Measurements from ENCODE around the gene CCDC51. TPM values are rescaled to one million over a fixed set of nuclear protein-coding genes. Genes with fewer than 3 reads are reported as not detected.

CCDC51 gene
- total and polyA plus RNA-seq, 2 of the 13 experiments (the other 11 are each of a cell fraction or from before 2014, with no cell fraction given), result 18.1 to 29.4 TPM

DNA sequence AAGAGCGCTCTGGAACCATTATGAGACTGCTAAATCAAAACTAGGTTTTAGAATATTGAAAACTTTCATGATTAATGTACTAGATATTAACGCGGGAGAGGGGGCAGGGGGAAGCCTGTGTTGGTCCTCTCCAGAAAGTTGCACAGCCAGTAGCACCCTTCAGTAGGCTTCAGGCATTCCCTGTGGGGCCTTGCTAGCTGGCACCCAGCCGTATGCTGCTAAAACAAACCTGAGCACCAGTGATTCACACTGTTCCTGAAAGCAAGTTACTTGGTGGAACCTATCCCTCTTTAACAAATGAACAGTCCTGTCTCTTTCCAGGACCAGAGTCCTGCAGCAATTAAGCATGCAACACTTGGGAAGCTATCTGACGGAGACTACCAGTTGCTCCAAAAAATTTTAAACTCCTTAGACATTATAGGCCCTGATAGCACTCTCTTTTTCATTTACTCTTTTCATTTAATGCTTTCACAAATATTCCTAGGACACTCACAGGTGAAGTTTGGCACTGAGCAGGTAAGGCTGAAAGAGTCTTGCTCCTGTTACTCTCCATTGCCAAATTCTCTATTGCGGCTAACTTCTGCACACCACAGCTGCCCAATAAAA, 5.5 kb upstream of the CCDC51 start:
- in situ Hi-C loops (cut with HindIII; ENCODE audit: extremely low pct_ligation_motif_present, low pct_unique_long_range_greater_than_20kb), result no loop called here
- Histone ChIP-seq H3K9me3 (ENCODE audit: low read length) (no peaks in the 10 kb centered on the region), H3K79me2 (ENCODE audit: insufficient read depth, low read length) (peaks cover 31% of the 10 kb centered on the region), H3K36me3 (replicated peaks in 1 of 2; ENCODE audit: control insufficient read depth in 1 of 2, insufficient read depth in 2 of 2, low read length in 2 of 2) (peaks cover 2 to 9% of the 10 kb centered on the region in 2 experiments; a peak in 2 of 5 replicates), H3K27me3 (ENCODE audit: control insufficient read depth in 1 of 2, insufficient read depth in 2 of 2, low read length in 2 of 2) (no peaks in the 10 kb centered on the region; a peak in 1 of 5 replicates), H4K20me1 (ENCODE audit: insufficient read depth, low read length) (peaks cover 7% of the 10 kb centered on the region), H2AFZ (ENCODE audit: low read length) (no peak overlapping the region), H3K4me2 (ENCODE audit: low read depth, low read length) (peak overlapping the region; percentile 93), H3K9ac (ENCODE audit: insufficient read depth, low read depth, low read length) (0 out of 2 replicates have a peak overlapping the region, but pooled peaks have one; percentile 80), H3K4me1 (ENCODE audit: insufficient read depth, low read length) (peaks cover 52% of the 10 kb centered on the region), H3K27ac (ENCODE audit: extremely low read length, insufficient read depth, low read length) (no peak overlapping the region), H3K4me3 (replicated peaks in 1 of 3; ENCODE audit: insufficient read depth in 1 of 3, low read depth in 2 of 3, low read length in 3 of 3) (peak overlapping the region in 2 of 3 experiments; percentile 74 to 86; a peak in 4 of 6 replicates)
- DNase-seq (ENCODE audit: low spot score) (no peak), ATAC-seq (no peak), FAIRE-seq (no peak)
- intact Hi-C loops (cut with micrococcal nuclease; ENCODE audit: unreplicated experiment), result no loop called here
- TF ChIP-seq, protein P1, sequence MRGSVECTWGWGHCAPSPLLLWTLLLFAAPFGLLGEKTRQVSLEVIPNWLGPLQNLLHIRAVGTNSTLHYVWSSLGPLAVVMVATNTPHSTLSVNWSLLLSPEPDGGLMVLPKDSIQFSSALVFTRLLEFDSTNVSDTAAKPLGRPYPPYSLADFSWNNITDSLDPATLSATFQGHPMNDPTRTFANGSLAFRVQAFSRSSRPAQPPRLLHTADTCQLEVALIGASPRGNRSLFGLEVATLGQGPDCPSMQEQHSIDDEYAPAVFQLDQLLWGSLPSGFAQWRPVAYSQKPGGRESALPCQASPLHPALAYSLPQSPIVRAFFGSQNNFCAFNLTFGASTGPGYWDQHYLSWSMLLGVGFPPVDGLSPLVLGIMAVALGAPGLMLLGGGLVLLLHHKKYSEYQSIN (CRISPR knock-in tag; IDR thresholded peaks at IDR 0.05; ENCODE audit: borderline replicate concordance), result 0 out of 2 replicates have a peak, but pooled peaks have one; percentile 28
- no peak for TF ChIP-seq ZNF615 (CRISPR knock-in tag; IDR thresholded peaks at IDR 0.05; ENCODE audit: borderline replicate concordance)
- BruUV-seq (replicated peaks), result no TSS peak
- CTCF ChIA-PET (ENCODE audit: low intra/inter-chr PET ratio, low total read pairs), result no interaction called here
- POLR2A ChIA-PET, result interaction anchor here (0.9 to 4.5 kb wide), 5 partner anchors 14 to 112 kb away, joined by 3 to 50 read pairs (median 6); partner anchors contain the start of genes PFKFB4 and PLXNB1
- WGBS (ENCODE audit: low lambda C conversion rate), result 79% methylated on average over 5 of the region's 6 CpGs

DNA sequence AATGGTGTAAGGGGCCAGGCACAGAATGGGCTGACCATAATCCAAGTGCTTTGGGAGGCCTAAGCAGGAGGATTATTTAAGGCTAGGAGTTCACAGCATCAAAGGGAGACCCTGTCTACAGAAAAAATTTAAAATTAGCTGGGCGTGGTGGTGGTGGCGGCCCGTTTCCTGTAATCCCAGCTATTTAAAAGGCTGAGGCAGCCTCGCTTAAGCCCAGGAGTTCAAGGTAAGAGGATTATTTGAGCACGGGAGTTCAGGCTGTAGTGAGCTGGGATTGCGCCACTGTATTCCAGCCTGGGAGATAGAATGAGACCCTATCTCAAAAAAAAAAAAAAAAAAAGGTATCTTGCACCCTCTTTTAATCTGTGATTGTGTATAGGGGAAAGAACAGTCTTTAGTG, 2.0 kb upstream of the CCDC51 start:
- BruUV-seq (replicated peaks), result no TSS peak
- 22% methylated on average over 6 of the region's 6 CpGs for WGBS (ENCODE audit: low lambda C conversion rate)
- POLR2A ChIA-PET, result interaction anchor here (0.7 to 5.8 kb wide), 4 partner anchors 9 to 112 kb away, joined by 3 to 120 read pairs (median 8); partner anchors contain the start of gene PLXNB1
- TF ChIP-seq, protein P2, sequence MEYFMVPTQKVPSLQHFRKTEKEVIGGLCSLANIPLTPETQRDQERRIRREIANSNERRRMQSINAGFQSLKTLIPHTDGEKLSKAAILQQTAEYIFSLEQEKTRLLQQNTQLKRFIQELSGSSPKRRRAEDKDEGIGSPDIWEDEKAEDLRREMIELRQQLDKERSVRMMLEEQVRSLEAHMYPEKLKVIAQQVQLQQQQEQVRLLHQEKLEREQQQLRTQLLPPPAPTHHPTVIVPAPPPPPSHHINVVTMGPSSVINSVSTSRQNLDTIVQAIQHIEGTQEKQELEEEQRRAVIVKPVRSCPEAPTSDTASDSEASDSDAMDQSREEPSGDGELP (IDR thresholded peaks at IDR 0.05; ENCODE audit: borderline replicate concordance, low read depth), result no peak
- TF ChIP-seq, protein P3, sequence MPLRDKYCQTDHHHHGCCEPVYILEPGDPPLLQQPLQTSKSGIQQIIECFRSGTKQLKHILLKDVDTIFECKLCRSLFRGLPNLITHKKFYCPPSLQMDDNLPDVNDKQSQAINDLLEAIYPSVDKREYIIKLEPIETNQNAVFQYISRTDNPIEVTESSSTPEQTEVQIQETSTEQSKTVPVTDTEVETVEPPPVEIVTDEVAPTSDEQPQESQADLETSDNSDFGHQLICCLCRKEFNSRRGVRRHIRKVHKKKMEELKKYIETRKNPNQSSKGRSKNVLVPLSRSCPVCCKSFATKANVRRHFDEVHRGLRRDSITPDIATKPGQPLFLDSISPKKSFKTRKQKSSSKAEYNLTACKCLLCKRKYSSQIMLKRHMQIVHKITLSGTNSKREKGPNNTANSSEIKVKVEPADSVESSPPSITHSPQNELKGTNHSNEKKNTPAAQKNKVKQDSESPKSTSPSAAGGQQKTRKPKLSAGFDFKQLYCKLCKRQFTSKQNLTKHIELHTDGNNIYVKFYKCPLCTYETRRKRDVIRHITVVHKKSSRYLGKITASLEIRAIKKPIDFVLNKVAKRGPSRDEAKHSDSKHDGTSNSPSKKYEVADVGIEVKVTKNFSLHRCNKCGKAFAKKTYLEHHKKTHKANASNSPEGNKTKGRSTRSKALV (CRISPR knock-in tag; IDR thresholded peaks at IDR 0.05), result no peak
- TF ChIP-seq LCORL (IDR thresholded peaks at IDR 0.05) (no peak), LCORL (CRISPR knock-in tag; IDR thresholded peaks at IDR 0.05) (0 out of 2 replicates have a peak, but pooled peaks have one; percentile 26), SMC3 (IDR thresholded peaks at IDR 0.05; ENCODE audit: low read length) (0 out of 2 replicates have a peak, but pooled peaks have one; percentile 11), PRMT3 (CRISPR knock-in tag; IDR thresholded peaks at IDR 0.05; ENCODE audit: borderline replicate concordance, low read depth) (no peak), ZNF224 (CRISPR knock-in tag; IDR thresholded peaks at IDR 0.05) (no peak), ZSCAN20 (CRISPR knock-in tag; IDR thresholded peaks at IDR 0.05; ENCODE audit: borderline replicate concordance) (no peak), HNRNPUL1 (IDR thresholded peaks at IDR 0.05; ENCODE audit: low read depth, low read length) (no peak), ZFP62 (CRISPR knock-in tag; IDR thresholded peaks at IDR 0.05) (no peak)
- TF ChIP-seq, protein P4, sequence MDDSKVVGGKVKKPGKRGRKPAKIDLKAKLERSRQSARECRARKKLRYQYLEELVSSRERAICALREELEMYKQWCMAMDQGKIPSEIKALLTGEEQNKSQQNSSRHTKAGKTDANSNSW (CRISPR knock-in tag; IDR thresholded peaks at IDR 0.05; ENCODE audit: borderline replicate concordance), result no peak

More for the DNA sequence above, 2.0 kb upstream of the CCDC51 start:
- FAIRE-seq (no peak), ATAC-seq (no peak), DNase-seq (ENCODE audit: low spot score) (peak; percentile 53)
- H3K4me2 ChIP-seq (ENCODE audit: low read depth, low read length), result peak overlapping the region; percentile 79
- H3K4me1 ChIP-seq (ENCODE audit: insufficient read depth, low read length), result peaks cover 44% of the 10 kb centered on the region
- peak overlapping the region; percentile 58; the same call in 1 of the 2 replicates for H3K9ac ChIP-seq (ENCODE audit: insufficient read depth, low read depth, low read length)
- in situ Hi-C loops (cut with HindIII; ENCODE audit: extremely low pct_ligation_motif_present, low pct_unique_long_range_greater_than_20kb), result no loop called here
- peaks cover 28% of the 10 kb centered on the region for H3K79me2 ChIP-seq (ENCODE audit: insufficient read depth, low read length)
- no peaks in the 10 kb centered on the region; a peak in 1 of 5 replicates for H3K27me3 ChIP-seq (ENCODE audit: control insufficient read depth in 1 of 2, insufficient read depth in 2 of 2, low read length in 2 of 2)
- H3K36me3 ChIP-seq (replicated peaks in 1 of 2; ENCODE audit: control insufficient read depth in 1 of 2, insufficient read depth in 2 of 2, low read length in 2 of 2), result peaks cover 2 to 9% of the 10 kb centered on the region in 2 experiments; a peak in 2 of 5 replicates
- H3K4me3 ChIP-seq (replicated peaks in 1 of 3; ENCODE audit: insufficient read depth in 1 of 3, low read depth in 2 of 3, low read length in 3 of 3), result peak overlapping the region; percentile 90 to 95 (median 93); a peak in 4 of 6 replicates
- no peak overlapping the region for H2AFZ ChIP-seq (ENCODE audit: low read length)
- peaks cover 7% of the 10 kb centered on the region for H4K20me1 ChIP-seq (ENCODE audit: insufficient read depth, low read length)
- no peaks in the 10 kb centered on the region for H3K9me3 ChIP-seq (ENCODE audit: low read length)
- intact Hi-C loops (cut with micrococcal nuclease; ENCODE audit: unreplicated experiment), result no loop called here
- CTCF ChIA-PET (ENCODE audit: low intra/inter-chr PET ratio, low total read pairs), result no interaction called here
- peak overlapping the region; percentile 73 for H3K27ac ChIP-seq (ENCODE audit: extremely low read length, insufficient read depth, low read length)

Data from HepG2 (cell line).